ENCODE measurements around the gene KCTD2. TPM values are rescaled to one million over a fixed set of nuclear protein-coding genes. Genes with fewer than 3 reads are reported as not detected.

Gene KCTD2
- total and polyA plus RNA-seq, 2 experiments from 2014 or later = 20.7 to 24.4 TPM

- TF ChIP-seq CTCF (IDR thresholded peaks at IDR 0.05; ENCODE audit: low read depth, low read length) = no peak
- H3K27ac ChIP-seq = no peak overlapping the region
- no peak for DNase-seq (ENCODE audit: low read depth in 1 of 2, low spot score in 1 of 2)
- H3K4me3 ChIP-seq = no peak overlapping the region
- H3K27me3 ChIP-seq = no peaks in the 10 kb centered on the region
- H3K4me1 ChIP-seq (ENCODE audit: low read depth) = no peaks in the 10 kb centered on the region
- peaks cover 3% of the 10 kb centered on the region for H3K36me3 ChIP-seq
- H3K9me3 ChIP-seq (ENCODE audit: low read depth) = no peaks in the 10 kb centered on the region
Measured at GRCh38 chr17:75097865-75098264, 50.8 kb downstream of the KCTD2 start.

GRCh38 chr17:75098861-75099260, 51.8 kb downstream of the KCTD2 start:
- TF ChIP-seq CTCF (IDR thresholded peaks at IDR 0.05; ENCODE audit: low read depth, low read length) = no peak
- no peaks in the 10 kb centered on the region for H3K27me3 ChIP-seq
- no peak for DNase-seq (ENCODE audit: low read depth in 1 of 2, low spot score in 1 of 2)
- peaks cover 5% of the 10 kb centered on the region for H3K4me1 ChIP-seq (ENCODE audit: low read depth)
- H3K9me3 ChIP-seq (ENCODE audit: low read depth) = no peaks in the 10 kb centered on the region
- H3K4me3 ChIP-seq = no peak overlapping the region
- no peak overlapping the region for H3K27ac ChIP-seq
- peaks cover 3% of the 10 kb centered on the region for H3K36me3 ChIP-seq

- no peak overlapping the region for H3K27ac ChIP-seq
- peaks cover 7% of the 10 kb centered on the region for H3K4me1 ChIP-seq (ENCODE audit: low read depth)
- DNase-seq (ENCODE audit: low read depth in 1 of 2, low spot score in 1 of 2) = no peak
- no peak for TF ChIP-seq CTCF (IDR thresholded peaks at IDR 0.05; ENCODE audit: low read depth, low read length)
- no peak overlapping the region for H3K4me3 ChIP-seq
- H3K9me3 ChIP-seq (ENCODE audit: low read depth) = no peaks in the 10 kb centered on the region
- no peaks in the 10 kb centered on the region for H3K27me3 ChIP-seq
- peaks cover 3% of the 10 kb centered on the region for H3K36me3 ChIP-seq
Measured at GRCh38 chr17:75099881-75100595, 53.0 kb downstream of the KCTD2 start.

GRCh38 chr17:75102385-75102821, 55.4 kb downstream of the KCTD2 start:
- Histone ChIP-seq H3K27ac (no peak overlapping the region), H3K36me3 (peaks cover 3% of the 10 kb centered on the region), H3K4me1 (ENCODE audit: low read depth) (peaks cover 7% of the 10 kb centered on the region), H3K9me3 (ENCODE audit: low read depth) (no peaks in the 10 kb centered on the region), H3K4me3 (no peak overlapping the region), H3K27me3 (no peaks in the 10 kb centered on the region)
- DNase-seq (ENCODE audit: low read depth in 1 of 2, low spot score in 1 of 2) = no peak
- TF ChIP-seq CTCF (IDR thresholded peaks at IDR 0.05; ENCODE audit: low read depth, low read length) = no peak

GRCh38 chr17:75103601-75104554, 56.9 kb downstream of the KCTD2 start:
- Histone ChIP-seq H3K4me1 (ENCODE audit: low read depth) (peaks cover 7% of the 10 kb centered on the region), H3K27ac (peak overlapping the region; percentile 72), H3K9me3 (ENCODE audit: low read depth) (no peaks in the 10 kb centered on the region), H3K27me3 (no peaks in the 10 kb centered on the region), H3K4me3 (no peak overlapping the region), H3K36me3 (peaks cover 3% of the 10 kb centered on the region)
- no peak for DNase-seq (ENCODE audit: low read depth in 1 of 2, low spot score in 1 of 2)
- TF ChIP-seq CTCF (IDR thresholded peaks at IDR 0.05; ENCODE audit: low read depth, low read length) = no peak
